ENCODE results near the gene SCIMP.

DNA sequence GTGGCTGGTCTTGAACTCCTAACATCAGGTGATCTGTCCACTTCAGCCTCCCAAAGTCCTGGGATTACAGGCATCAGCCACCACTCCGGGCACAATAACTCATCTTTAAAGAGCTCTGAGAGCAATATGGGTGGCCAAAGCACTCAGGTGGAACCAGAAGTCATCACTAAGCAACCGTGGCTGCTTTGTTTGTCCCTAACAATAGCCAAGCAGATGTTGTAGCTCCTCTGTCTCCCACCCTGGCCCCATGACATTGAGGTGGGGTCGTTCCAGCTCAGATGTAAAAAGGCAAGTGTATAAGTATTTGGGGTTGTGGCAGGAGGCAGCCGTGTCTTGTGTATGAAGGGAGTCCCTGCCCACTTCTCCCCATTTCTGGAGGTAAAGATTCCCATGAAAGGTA is 3.7 kb upstream of the SCIMP start:
- TF ChIP-seq, protein P1, sequence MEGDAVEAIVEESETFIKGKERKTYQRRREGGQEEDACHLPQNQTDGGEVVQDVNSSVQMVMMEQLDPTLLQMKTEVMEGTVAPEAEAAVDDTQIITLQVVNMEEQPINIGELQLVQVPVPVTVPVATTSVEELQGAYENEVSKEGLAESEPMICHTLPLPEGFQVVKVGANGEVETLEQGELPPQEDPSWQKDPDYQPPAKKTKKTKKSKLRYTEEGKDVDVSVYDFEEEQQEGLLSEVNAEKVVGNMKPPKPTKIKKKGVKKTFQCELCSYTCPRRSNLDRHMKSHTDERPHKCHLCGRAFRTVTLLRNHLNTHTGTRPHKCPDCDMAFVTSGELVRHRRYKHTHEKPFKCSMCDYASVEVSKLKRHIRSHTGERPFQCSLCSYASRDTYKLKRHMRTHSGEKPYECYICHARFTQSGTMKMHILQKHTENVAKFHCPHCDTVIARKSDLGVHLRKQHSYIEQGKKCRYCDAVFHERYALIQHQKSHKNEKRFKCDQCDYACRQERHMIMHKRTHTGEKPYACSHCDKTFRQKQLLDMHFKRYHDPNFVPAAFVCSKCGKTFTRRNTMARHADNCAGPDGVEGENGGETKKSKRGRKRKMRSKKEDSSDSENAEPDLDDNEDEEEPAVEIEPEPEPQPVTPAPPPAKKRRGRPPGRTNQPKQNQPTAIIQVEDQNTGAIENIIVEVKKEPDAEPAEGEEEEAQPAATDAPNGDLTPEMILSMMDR (IDR thresholded peaks at IDR 0.05; ENCODE audit: low read depth, low read length), result no peak
- TF ChIP-seq EZH2phosphoT487 (IDR thresholded peaks at IDR 0.05; ENCODE audit: low read depth), result no peak
